GM10847 (cell line): ENCODE measurements around the gene ARTN.

Experiments
- POLR2A ChIP-seq: IDR thresholded peaks from 2 replicates; pipeline ENCODE4 v1.6.1; 2011; ENCODE audit not compliant: insufficient read length; ENCODE audit errors: extremely low read depth

Gene ARTN

GRCh38 chr1:43933386-43934100 lies at the start of gene ARTN:
ARTN (plus strand) TSS chr1:43933801; CDS start chr1:43935657, 1,856 bp downstream.
- no peak for TF ChIP-seq POLR2A

- no peak for TF ChIP-seq POLR2A
Observed at GRCh38 chr1:43885279-43885801, 48.3 kb upstream of the ARTN start.

GRCh38 chr1:43887748-43888147 lies 45.9 kb upstream of the ARTN start:
- TF ChIP-seq POLR2A: no peak

- no peak for TF ChIP-seq POLR2A
Observed at GRCh38 chr1:43890815-43891214, 42.8 kb upstream of the ARTN start.

GRCh38 chr1:43893006-43893405 lies 40.6 kb upstream of the ARTN start:
- TF ChIP-seq POLR2A: no peak

GRCh38 chr1:43898981-43899380 lies 34.6 kb upstream of the ARTN start:
- no peak for TF ChIP-seq POLR2A

- no peak for TF ChIP-seq POLR2A
Observed at GRCh38 chr1:43900386-43900785, 33.2 kb upstream of the ARTN start.

GRCh38 chr1:43901196-43901961 lies 32.2 kb upstream of the ARTN start:
- no peak for TF ChIP-seq POLR2A

GRCh38 chr1:43902058-43902831 lies 31.4 kb upstream of the ARTN start:
- TF ChIP-seq POLR2A: no peak

- TF ChIP-seq POLR2A: no peak
Observed at GRCh38 chr1:43904660-43905551, 28.7 kb upstream of the ARTN start.

GRCh38 chr1:43908226-43908625 lies 25.4 kb upstream of the ARTN start:
- no peak for TF ChIP-seq POLR2A

GRCh38 chr1:43908858-43909257 lies 24.7 kb upstream of the ARTN start:
- TF ChIP-seq POLR2A: no peak

GRCh38 chr1:43910343-43910742 lies 23.3 kb upstream of the ARTN start:
- TF ChIP-seq POLR2A: no peak

- no peak for TF ChIP-seq POLR2A
Observed at GRCh38 chr1:43912607-43913006, 21.0 kb upstream of the ARTN start.
